HEK293 (cell line): ENCODE measurements around the gene MAML3.

Experiments
- EGR2 ChIP-seq: fragments of 450-650 bp; formaldehyde crosslinking; IDR thresholded peaks from 2 replicates; pipeline ENCODE4 v1.5.1; 2016; ENCODE audit warnings: low read depth, missing biosample characterization, missing genetic modification characterization
- ZFP69B ChIP-seq: fragments of 450-650 bp; formaldehyde crosslinking; IDR thresholded peaks from 2 replicates; pipeline ENCODE4 v1.5.1; 2016; ENCODE audit warnings: missing biosample characterization, missing genetic modification characterization
- ZNF837 ChIP-seq: fragments of 450-650 bp; formaldehyde crosslinking; IDR thresholded peaks from 2 replicates; pipeline ENCODE4 v1.5.1; 2016; ENCODE audit warnings: missing biosample characterization, missing genetic modification characterization
- TF ChIP-seq, protein P1 (sequence below): fragments of 450-650 bp; formaldehyde crosslinking; IDR thresholded peaks from 2 replicates; pipeline ENCODE4 v1.5.1; 2016; ENCODE audit warnings: missing biosample characterization, missing genetic modification characterization

DNA sequence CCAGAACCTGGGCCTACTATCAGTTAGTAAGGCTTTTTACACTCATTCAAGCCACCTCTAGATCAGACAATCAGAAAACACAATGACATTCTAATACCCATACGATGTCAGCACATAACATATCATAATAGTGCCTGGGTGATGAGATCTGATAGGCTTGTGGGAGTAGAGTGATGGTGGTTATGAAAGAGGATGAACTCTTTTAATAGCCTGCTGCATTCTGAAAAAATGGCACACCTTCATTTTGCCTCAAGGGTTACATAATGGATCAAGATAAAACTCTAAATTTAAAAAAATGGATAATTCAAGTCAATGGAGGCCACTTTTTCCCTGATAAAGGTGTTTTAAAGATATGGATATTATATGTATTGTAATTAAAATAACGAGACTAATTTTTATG lies 215.6 kb downstream of the MAML3 start:
- TF ChIP-seq, protein P1, sequence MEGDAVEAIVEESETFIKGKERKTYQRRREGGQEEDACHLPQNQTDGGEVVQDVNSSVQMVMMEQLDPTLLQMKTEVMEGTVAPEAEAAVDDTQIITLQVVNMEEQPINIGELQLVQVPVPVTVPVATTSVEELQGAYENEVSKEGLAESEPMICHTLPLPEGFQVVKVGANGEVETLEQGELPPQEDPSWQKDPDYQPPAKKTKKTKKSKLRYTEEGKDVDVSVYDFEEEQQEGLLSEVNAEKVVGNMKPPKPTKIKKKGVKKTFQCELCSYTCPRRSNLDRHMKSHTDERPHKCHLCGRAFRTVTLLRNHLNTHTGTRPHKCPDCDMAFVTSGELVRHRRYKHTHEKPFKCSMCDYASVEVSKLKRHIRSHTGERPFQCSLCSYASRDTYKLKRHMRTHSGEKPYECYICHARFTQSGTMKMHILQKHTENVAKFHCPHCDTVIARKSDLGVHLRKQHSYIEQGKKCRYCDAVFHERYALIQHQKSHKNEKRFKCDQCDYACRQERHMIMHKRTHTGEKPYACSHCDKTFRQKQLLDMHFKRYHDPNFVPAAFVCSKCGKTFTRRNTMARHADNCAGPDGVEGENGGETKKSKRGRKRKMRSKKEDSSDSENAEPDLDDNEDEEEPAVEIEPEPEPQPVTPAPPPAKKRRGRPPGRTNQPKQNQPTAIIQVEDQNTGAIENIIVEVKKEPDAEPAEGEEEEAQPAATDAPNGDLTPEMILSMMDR (tag by site-specific recombination), result no peak
- TF ChIP-seq EGR2 (no peak), ZFP69B (tag by site-specific recombination) (no peak), ZNF837 (tag by site-specific recombination) (no peak)
